A549 (cell line): Measurements from ENCODE around the gene SH2D2A.

Experiments
- CTCF ChIP-seq: fragments of >200 bp; sonication (Bioruptor Twin); formaldehyde crosslinking; IDR thresholded peaks from 3 replicates; pipeline ENCODE4 v1.5.1; 2016
- EP300 ChIP-seq, 2 experiments: fragments of >200 bp; sonication (Bioruptor Twin); formaldehyde crosslinking; IDR thresholded peaks; 2 replicates in 1 of 2; 3 replicates in 1 of 2; pipeline ENCODE4 v1.6.1; 2016 to 2017
- POLR2A ChIP-seq: IDR thresholded peaks from 2 replicates; pipeline ENCODE4 v1.6.1; 2012; ENCODE audit warnings: mild to moderate bottlenecking, low read length
- RARB ChIP-seq: fragments of 250-450 bp; sonication (Bioruptor Pico); IDR thresholded peaks from 2 replicates; pipeline ENCODE4 v1.8.0; 2021; ENCODE audit warnings: mild to moderate bottlenecking, moderate library complexity
- RNF2 ChIP-seq: fragments of 200-600 bp; sonication (generic); IDR thresholded peaks from 2 replicates; pipeline ENCODE4 v1.6.1; 2016; ENCODE audit warnings: low read depth, mild to moderate bottlenecking, antibody characterized with exemption, moderate library complexity, borderline replicate concordance
- SREBF2 ChIP-seq: fragments of 450-650 bp; IDR thresholded peaks from 2 replicates; pipeline ENCODE4 v1.6.1; 2014; ENCODE audit warnings: mild to moderate bottlenecking, moderate library complexity
- USF2 ChIP-seq: fragments of 450-650 bp; IDR thresholded peaks from 2 replicates; pipeline ENCODE4 v1.6.1; 2014; ENCODE audit warnings: antibody characterized with exemption

GRCh38 chr1:156860113-156860627 lies 43.5 kb upstream of the SH2D2A start:
- TF ChIP-seq EP300 (IDR thresholded peaks at IDR 0.05) (no peak), CTCF (peak; percentile 96), RNF2 (no peak), USF2 (no peak), POLR2A (no peak), RARB (CRISPR knock-in tag) (no peak), SREBF2 (no peak)
